Liver (tissue), 9 donors: Measurements from ENCODE around the gene MTG1. TPM values are rescaled to one million over a fixed set of nuclear protein-coding genes. Genes with fewer than 3 reads are reported as not detected.

Source experiments
- DNase-seq: peaks from one replicate; pipeline ENCODE4 v3.0.0-alpha.2; 2017; ENCODE audit warnings: low spot score
- H3K27ac ChIP-seq, 2 donors: one replicate each; pipeline ENCODE4 v1.7.0; 2013; ENCODE audit warnings: inconsistent platforms in 2 of 2, low read length in 2 of 2, control low read depth in 1 of 2, low read depth in 1 of 2, mild to moderate bottlenecking in 1 of 2
- H3K27me3 ChIP-seq, 4 donors: one replicate each; pipeline versions ENCODE4 v1.6.1 to v1.7.0; 2013; ENCODE audit warnings: low read length in 3 of 4, inconsistent platforms in 1 of 4, mild to moderate bottlenecking in 1 of 4, moderate library complexity in 1 of 4; ENCODE audit not compliant: control insufficient read depth in 4 of 4, insufficient read depth in 4 of 4
- H3K36me3 ChIP-seq, 4 donors: one replicate each; pipeline versions ENCODE4 v1.6.1 to v1.7.0; 2013; ENCODE audit warnings: low read length in 3 of 4, mild to moderate bottlenecking in 3 of 4, low read depth in 1 of 4, moderate library complexity in 1 of 4; ENCODE audit not compliant: control insufficient read depth in 4 of 4, insufficient read depth in 3 of 4
- H3K4me1 ChIP-seq, 4 donors: one replicate each; pipeline versions ENCODE4 v1.6.1 to v1.7.0; 2013; ENCODE audit warnings: low read length in 3 of 4, mild to moderate bottlenecking in 3 of 4, moderate library complexity in 1 of 4; ENCODE audit not compliant: control insufficient read depth in 4 of 4, insufficient read depth in 4 of 4
- H3K4me3 ChIP-seq, 3 donors: one replicate each; pipeline versions ENCODE4 v1.6.1 to v1.7.0; 2013; ENCODE audit warnings: low read length in 3 of 3, control low read depth in 1 of 3, low read depth in 1 of 3, mild to moderate bottlenecking in 1 of 3
- H3K9ac ChIP-seq, 2 donors: one replicate each; pipeline ENCODE4 v1.7.0; 2013; ENCODE audit warnings: low read length in 2 of 2, mild to moderate bottlenecking in 2 of 2, moderate library complexity in 2 of 2, control low read depth in 1 of 2, low read depth in 1 of 2
- H3K9me3 ChIP-seq, 4 donors: one replicate each; pipeline versions ENCODE4 v1.6.1 to v1.7.0; 2013; ENCODE audit warnings: low read length in 3 of 4; ENCODE audit not compliant: control insufficient read depth in 4 of 4
- ATF3 ChIP-seq: IDR thresholded peaks from 2 replicates; pipeline ENCODE4 v1.6.1; 2016; ENCODE audit warnings: antibody characterized with exemption
- CTCF ChIP-seq: fragments of 150-350 bp; IDR thresholded peaks from 2 replicates; pipeline ENCODE4 v1.5.1; 2017; ENCODE audit warnings: improper control_type of control experiment, low read depth, low read length; ENCODE audit not compliant: missing input control
- EGR1 ChIP-seq, 2 donors: IDR thresholded peaks; 2 replicates each; pipeline ENCODE4 v1.6.1; 2016 to 2018; ENCODE audit warnings: antibody characterized with exemption in 2 of 2, low read depth in 2 of 2
- FOXA1 ChIP-seq: IDR thresholded peaks from 2 replicates; pipeline ENCODE4 v1.6.1; 2016; ENCODE audit warnings: antibody characterized with exemption
- FOXA2 ChIP-seq: IDR thresholded peaks from 2 replicates; pipeline ENCODE4 v1.6.1; 2016; ENCODE audit warnings: antibody characterized with exemption
- HNF4A ChIP-seq, 2 donors: conservative IDR thresholded peaks; 2 replicates each; pipeline ENCODE4 v1.6.1; 2016; ENCODE audit warnings: antibody characterized with exemption in 2 of 2, mild to moderate bottlenecking in 2 of 2
- HNF4G ChIP-seq: IDR thresholded peaks from 2 replicates; pipeline ENCODE4 v1.6.1; 2016; ENCODE audit warnings: antibody characterized with exemption
- JUND ChIP-seq, 2 donors: IDR thresholded peaks; 2 replicates each; pipeline ENCODE4 v1.6.1; 2016; ENCODE audit warnings: antibody characterized with exemption in 2 of 2
- NR2F2 ChIP-seq: IDR thresholded peaks from 2 replicates; pipeline ENCODE4 v1.6.1; 2016; ENCODE audit warnings: antibody characterized with exemption
- RAD21 ChIP-seq, 2 donors: IDR thresholded peaks; 2 replicates each; pipeline ENCODE4 v1.6.1; 2016; ENCODE audit warnings: antibody characterized with exemption in 2 of 2, mild to moderate bottlenecking in 2 of 2
- REST ChIP-seq: IDR thresholded peaks from 2 replicates; pipeline ENCODE4 v1.6.1; 2016; ENCODE audit warnings: antibody characterized with exemption, mild to moderate bottlenecking
- RXRA ChIP-seq, 2 donors: IDR thresholded peaks; 2 replicates each; pipeline ENCODE4 v1.6.1; 2017 to 2018; ENCODE audit warnings: antibody characterized with exemption in 2 of 2, mild to moderate bottlenecking in 1 of 2
- TAF1 ChIP-seq: conservative IDR thresholded peaks from 2 replicates; pipeline ENCODE4 v1.6.1; 2016; ENCODE audit warnings: antibody characterized with exemption, mild to moderate bottlenecking
- YY1 ChIP-seq: IDR thresholded peaks from 2 replicates; pipeline ENCODE4 v1.6.1; 2016; ENCODE audit warnings: antibody characterized with exemption, mild to moderate bottlenecking
- ZBTB33 ChIP-seq: IDR thresholded peaks from 2 replicates; pipeline ENCODE4 v1.6.1; 2016; ENCODE audit warnings: antibody characterized with exemption
- WGBS: extraction: QIAGEN DNeasy Blood & Tissue Kit; methylation state at CpG from one replicate; pipeline ENCODE4 v1.1.7; 2013; 5-methylcytosine and 5-hydroxymethylcytosine counted together
- polyA plus RNA-seq, 2 donors: library from polyadenylated mRNA; stranded (reverse) in 1 of 2; unstranded in 1 of 2; fragments of 200-250 nt in 1 of 2; fragments of >200 nt in 1 of 2; fragmentation: Nextera tagmentation in 1 of 2; extraction: Ambion mirVana in 1 of 2; gene quantifications; one replicate each; pipeline versions ENCODE4 v1.2.1 to v1.2.3, GENCODE V29; 2013 to 2015
- total RNA-seq, 2 donors: library from RNA; depleted of rRNA; stranded (reverse); fragments of >200 nt; gene quantifications; one replicate each; pipeline ENCODE4 v1.2.3, GENCODE V29; 2014
- TF ChIP-seq, protein P1 (sequence below): IDR thresholded peaks from 2 replicates; pipeline ENCODE4 v1.6.1; 2016; ENCODE audit warnings: antibody characterized with exemption
- donor health status: healthy.
- donor health status: healthy.
- donor health status: healthy.
- donor health status: healthy.
- donor health status: healthy.

The MTG1 gene
- total and polyA plus RNA-seq, 4 donors = 19.4 to 70.6 (median 38.2) TPM

GRCh38 chr10:133400624-133401424, 6.9 kb downstream of the MTG1 start:
- 84% methylated on average over 10 of the region's 10 CpGs for WGBS
- Histone ChIP-seq H3K9me3 (no peaks in the 10 kb centered on the region), H3K27ac (no peak overlapping the region), H3K9ac (no peak overlapping the region), H3K36me3 (peaks cover 9 to 47% (median 29%) of the 10 kb centered on the region in 4 donors), H3K4me1 (no peaks in the 10 kb centered on the region), H3K27me3 (no peaks in the 10 kb centered on the region), H3K4me3 (no peak overlapping the region)
- no peak for TF ChIP-seq NR2F2
- TF ChIP-seq EGR1 (IDR thresholded peaks at IDR 0.05; ENCODE audit: low read depth in 2 of 2) = no peak
- no peak for TF ChIP-seq REST
- TF ChIP-seq HNF4A (conservative IDR thresholded peaks at IDR 0.05) = no peak
- no peak for TF ChIP-seq CTCF
- TF ChIP-seq YY1 = no peak
- no peak for TF ChIP-seq ZBTB33
- no peak for TF ChIP-seq FOXA2
- TF ChIP-seq ATF3 = no peak
- TF ChIP-seq, protein P1, sequence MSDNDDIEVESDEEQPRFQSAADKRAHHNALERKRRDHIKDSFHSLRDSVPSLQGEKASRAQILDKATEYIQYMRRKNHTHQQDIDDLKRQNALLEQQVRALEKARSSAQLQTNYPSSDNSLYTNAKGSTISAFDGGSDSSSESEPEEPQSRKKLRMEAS = no peak
- TF ChIP-seq RXRA (IDR thresholded peaks at IDR 0.05) = no peak
- no peak for TF ChIP-seq FOXA1
- TF ChIP-seq HNF4G = no peak
- TF ChIP-seq TAF1 = no peak
- no peak for TF ChIP-seq JUND (IDR thresholded peaks at IDR 0.05)
- no peak for TF ChIP-seq RAD21 (IDR thresholded peaks at IDR 0.05)
- DNase-seq = no peak
